Loucy (cell line): ENCODE measurements around the gene TCOF1.

ENCODE experiments used
- CTCF ChIP-seq: fragments of 200-600 bp; sonication (generic); conservative IDR thresholded peaks from 2 replicates; pipeline ENCODE4 v1.5.1; 2014; ENCODE audit warnings: mild to moderate bottlenecking, antibody characterized with exemption, low read length
- EZH2phosphoT487 ChIP-seq: fragments of 200-600 bp; IDR thresholded peaks from 2 replicates; pipeline ENCODE4 v1.6.1; 2018; ENCODE audit warnings: antibody characterized with exemption, mild to moderate bottlenecking, moderate library complexity, borderline replicate concordance

DNA sequence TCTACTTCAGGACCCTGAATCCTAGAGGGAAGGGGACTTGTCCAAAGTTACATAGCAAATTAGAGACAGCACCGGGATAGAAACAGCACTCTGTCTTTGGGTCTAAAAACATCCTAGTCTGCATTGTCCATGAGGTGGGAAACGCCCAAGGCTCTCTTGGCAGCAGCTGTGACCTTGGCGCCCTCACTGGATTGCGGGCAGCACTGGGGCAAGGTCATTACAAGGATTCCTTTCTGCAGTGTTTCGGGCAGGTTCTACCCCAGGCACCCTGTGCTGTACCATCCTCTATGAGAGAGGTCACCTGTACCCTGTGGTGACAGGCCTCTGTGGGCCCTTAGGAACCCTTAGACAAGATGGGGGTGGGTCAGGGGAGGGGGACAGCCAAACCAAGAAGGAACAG, 46.6 kb downstream of the TCOF1 start:
- TF ChIP-seq CTCF = no peak
- TF ChIP-seq EZH2phosphoT487 = no peak
